Measurements from ENCODE around the gene CTBP1. TPM values are rescaled to one million over a fixed set of nuclear protein-coding genes. Genes with fewer than 3 reads are reported as not detected.
A peak's percentile ranks its signal among the peaks of the same experiment; 100 is the strongest.

CTBP1 gene
- total RNA-seq, 1 experiment from 2014 or later: 136 TPM

DNA sequence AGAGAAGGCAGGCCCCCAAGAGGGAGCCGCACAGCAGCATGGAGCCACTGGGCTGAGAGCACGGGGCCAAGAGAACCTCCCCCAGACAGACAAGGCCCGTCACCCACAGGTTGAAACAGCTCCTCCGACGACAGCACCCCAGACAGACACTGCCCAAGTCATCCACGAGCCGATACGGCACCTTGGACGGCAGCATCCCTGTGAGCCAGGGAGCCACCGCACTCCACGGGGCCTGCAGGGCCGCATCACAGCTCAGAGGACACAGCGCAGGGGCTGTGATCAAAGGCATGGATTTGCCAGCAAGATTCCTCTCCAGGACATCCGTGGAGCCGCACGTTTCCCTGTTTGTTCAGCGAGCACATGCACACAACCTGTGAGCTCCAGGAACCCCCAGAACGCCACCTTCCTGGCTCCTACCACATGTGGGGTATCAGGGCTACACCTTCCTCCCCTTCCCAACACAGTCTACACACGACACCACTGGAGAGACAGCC lies 3.9 kb downstream of the CTBP1 start:
- TF ChIP-seq, protein P1, sequence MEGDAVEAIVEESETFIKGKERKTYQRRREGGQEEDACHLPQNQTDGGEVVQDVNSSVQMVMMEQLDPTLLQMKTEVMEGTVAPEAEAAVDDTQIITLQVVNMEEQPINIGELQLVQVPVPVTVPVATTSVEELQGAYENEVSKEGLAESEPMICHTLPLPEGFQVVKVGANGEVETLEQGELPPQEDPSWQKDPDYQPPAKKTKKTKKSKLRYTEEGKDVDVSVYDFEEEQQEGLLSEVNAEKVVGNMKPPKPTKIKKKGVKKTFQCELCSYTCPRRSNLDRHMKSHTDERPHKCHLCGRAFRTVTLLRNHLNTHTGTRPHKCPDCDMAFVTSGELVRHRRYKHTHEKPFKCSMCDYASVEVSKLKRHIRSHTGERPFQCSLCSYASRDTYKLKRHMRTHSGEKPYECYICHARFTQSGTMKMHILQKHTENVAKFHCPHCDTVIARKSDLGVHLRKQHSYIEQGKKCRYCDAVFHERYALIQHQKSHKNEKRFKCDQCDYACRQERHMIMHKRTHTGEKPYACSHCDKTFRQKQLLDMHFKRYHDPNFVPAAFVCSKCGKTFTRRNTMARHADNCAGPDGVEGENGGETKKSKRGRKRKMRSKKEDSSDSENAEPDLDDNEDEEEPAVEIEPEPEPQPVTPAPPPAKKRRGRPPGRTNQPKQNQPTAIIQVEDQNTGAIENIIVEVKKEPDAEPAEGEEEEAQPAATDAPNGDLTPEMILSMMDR (conservative IDR thresholded peaks at IDR 0.05): no peak
- peak overlapping the region in 2 of 3 experiments; percentile 7 to 34; a peak in 3 of 7 replicates for H3K27ac Mint-ChIP-seq

More for the DNA sequence above, 3.9 kb downstream of the CTBP1 start:
- H4K91ac ChIP-seq (ENCODE audit: insufficient read length, low read depth, low read length): no peak overlapping the region
- H2BK120ac ChIP-seq (ENCODE audit: low read depth, low read length, poor library complexity, severe bottlenecking): no peak overlapping the region
- peaks cover 6% of the 10 kb centered on the region for H3K23me2 ChIP-seq (ENCODE audit: insufficient read length, low read depth, low read length, poor library complexity, severe bottlenecking)
- no peaks in the 10 kb centered on the region for H3K4me1 ChIP-seq (ENCODE audit: insufficient read depth, low read length)
- H3K79me2 ChIP-seq (ENCODE audit: insufficient read depth, low read length): peaks cover 48% of the 10 kb centered on the region; the same call in 1 of the 2 replicates
- H3K14ac ChIP-seq (ENCODE audit: insufficient read depth, low read length): no peak overlapping the region
- no peaks in the 10 kb centered on the region for H3K27me3 ChIP-seq (ENCODE audit: insufficient read depth, low read length)
- no peak overlapping the region for H4K5ac ChIP-seq (ENCODE audit: insufficient read length, low read depth, low read length)
- H3K79me1 ChIP-seq (ENCODE audit: insufficient read depth, low read depth, low read length, poor library complexity, severe bottlenecking): peaks cover 8% of the 10 kb centered on the region
- H3K56ac ChIP-seq (ENCODE audit: insufficient read length, low read depth, low read length): no peak overlapping the region
- no CpG with 5 or more reads among the region's 19 CpGs for WGBS (ENCODE audit: extremely low coverage, insufficient read length, low lambda C conversion rate)
- DNase-seq: no peak
- no peak overlapping the region for H3K27ac ChIP-seq (ENCODE audit: insufficient read length, low read depth, low read length)
- no peak overlapping the region for H3K23ac ChIP-seq (ENCODE audit: insufficient read length, low read depth, low read length)
- H3K36me3 Mint-ChIP-seq (ENCODE audit: insufficient read depth in 1 of 3, low read depth in 3 of 3): peaks cover 5 to 14% (median 13%) of the 10 kb centered on the region in 3 experiments; a peak in 6 of 7 replicates
- peaks cover 0 to 4% of the 10 kb centered on the region in 2 experiments; a peak in 3 of 5 replicates for H3K9me3 Mint-ChIP-seq
- H2BK5ac ChIP-seq (ENCODE audit: insufficient read length, low read length): no peak overlapping the region
- H4K20me1 ChIP-seq (ENCODE audit: control insufficient read depth, insufficient read depth, insufficient read length): peaks cover 5% of the 10 kb centered on the region
- H2BK20ac ChIP-seq (ENCODE audit: low read depth, low read length, poor library complexity, severe bottlenecking): no peak overlapping the region
- H3K18ac ChIP-seq (ENCODE audit: insufficient read length, low read depth, low read length): no peak overlapping the region
- H2AFZ ChIP-seq (ENCODE audit: low read length): no peak overlapping the region
- H3K9ac ChIP-seq (ENCODE audit: extremely low read depth, insufficient read length, low read length): no peak overlapping the region
- H2BK12ac ChIP-seq (ENCODE audit: insufficient read length, low read depth, low read length): no peak overlapping the region
- peaks cover 7 to 11% of the 10 kb centered on the region in 2 experiments; a peak in 3 of 4 replicates for H3K4me1 Mint-ChIP-seq
- H2BK15ac ChIP-seq (ENCODE audit: low read depth, low read length): no peak overlapping the region
- H3K27me3 Mint-ChIP-seq (ENCODE audit: low read depth): peaks cover 2% of the 10 kb centered on the region; the same call in 1 of the 2 replicates
- no peak overlapping the region for H2AK5ac ChIP-seq (ENCODE audit: insufficient read length, low read length)
- H4K8ac ChIP-seq (replicated peaks; ENCODE audit: insufficient read length, low read depth, low read length): no peak overlapping the region
- H3K4me3 Mint-ChIP-seq: peak overlapping the region in 1 of 2 experiments; percentile 24; a peak in 2 of 5 replicates
- no peak overlapping the region for H3K4ac ChIP-seq (ENCODE audit: low read depth, low read length)
- no peaks in the 10 kb centered on the region for H3K9me3 ChIP-seq (ENCODE audit: control insufficient read depth, low read depth, low read length)
- no peak overlapping the region for H3K4me2 ChIP-seq (ENCODE audit: insufficient read depth, insufficient read length, low read length)
- H3T11ph ChIP-seq (ENCODE audit: low read length): no peak overlapping the region

Measured in H9 (cell line).